CD8-positive, alpha-beta memory T cell (primary cell): ENCODE data around the gene SPOCK1. TPM values are rescaled to one million over a fixed set of nuclear protein-coding genes. Genes with fewer than 3 reads are reported as not detected.

ENCODE experiments used
- CTCF ChIA-PET: fragments of 350-600 bp; sonication (Branson Sonifier 250); formaldehyde crosslinking; loops from one replicate; lab custom pipeline; 2021; ENCODE audit warnings: antibody characterized with exemption; lab: Charles Lee
- POLR2A ChIA-PET: fragments of 350-600 bp; sonication (Branson Sonifier 250); formaldehyde crosslinking; loops from one replicate; lab custom pipeline; 2021; ENCODE audit warnings: antibody characterized with exemption; lab: Charles Lee
- DNase-seq, 5 donors: peaks; one replicate each; pipeline versions ENCODE4 v3.0.0 to v3.0.0-alpha.2; 2020 to 2022; ENCODE audit warnings: mixed read lengths in 1 of 5
- H3K27ac ChIP-seq: one replicate; pipeline ENCODE4 v1.7.0; 2013; ENCODE audit warnings: low read depth, mild to moderate bottlenecking, low read length, moderate library complexity
- H3K27me3 ChIP-seq: 2 replicates; pipeline ENCODE4 v1.7.0; 2013; ENCODE audit warnings: low read length, mild to moderate bottlenecking; ENCODE audit not compliant: insufficient read depth, poor library complexity, severe bottlenecking
- H3K36me3 ChIP-seq: 2 replicates; pipeline ENCODE4 v1.7.0; 2013; ENCODE audit warnings: mild to moderate bottlenecking, low read length, moderate library complexity; ENCODE audit not compliant: insufficient read depth
- H3K4me1 ChIP-seq: 2 replicates; pipeline ENCODE4 v1.7.0; 2013; ENCODE audit warnings: mild to moderate bottlenecking, low read length, moderate library complexity; ENCODE audit not compliant: insufficient read depth
- H3K4me3 ChIP-seq: 2 replicates; pipeline ENCODE4 v1.7.0; 2013; ENCODE audit warnings: mild to moderate bottlenecking, low read length
- H3K9me3 ChIP-seq: 2 replicates; pipeline ENCODE4 v1.7.0; 2013; ENCODE audit warnings: mild to moderate bottlenecking, low read length
- H3K27ac Mint-ChIP-seq, 8 donors: one replicate each; pipeline ENCODE4 v1.8.0; 2020 to 2021; ENCODE audit warnings: mixed read lengths in 8 of 8, mild to moderate bottlenecking in 6 of 8, inconsistent platforms in 3 of 8, moderate library complexity in 3 of 8
- H3K27me3 Mint-ChIP-seq, 2 donors: one replicate each; pipeline ENCODE4 v1.8.0; 2020 to 2021; ENCODE audit warnings: mixed read lengths in 2 of 2, mild to moderate bottlenecking in 1 of 2, moderate library complexity in 1 of 2
- H3K36me3 Mint-ChIP-seq, 3 donors: one replicate each; pipeline ENCODE4 v1.8.0; 2020 to 2021; ENCODE audit warnings: mixed read lengths in 3 of 3, inconsistent platforms in 1 of 3, mild to moderate bottlenecking in 1 of 3
- H3K4me1 Mint-ChIP-seq, 3 donors: one replicate each; pipeline ENCODE4 v1.8.0; 2020 to 2021; ENCODE audit warnings: mixed read lengths in 3 of 3, inconsistent platforms in 1 of 3, mild to moderate bottlenecking in 1 of 3
- H3K4me3 Mint-ChIP-seq, 7 donors: one replicate each; pipeline ENCODE4 v1.8.0; 2020 to 2021; ENCODE audit warnings: mixed read lengths in 7 of 7, mild to moderate bottlenecking in 6 of 7, moderate library complexity in 4 of 7, inconsistent platforms in 2 of 7
- H3K9me3 Mint-ChIP-seq, 5 donors: one replicate each; pipeline ENCODE4 v1.8.0; 2020 to 2022; ENCODE audit warnings: mixed read lengths in 5 of 5, mild to moderate bottlenecking in 3 of 5, moderate library complexity in 2 of 5, inconsistent platforms in 1 of 5
- polyA plus RNA-seq: library from polyadenylated mRNA; unstranded; fragments of 300-500 nt; fragmentation: Illumina TruSeq; gene quantifications from one replicate; pipeline ENCODE4 v1.2.3, GENCODE V29; 2021
- total RNA-seq, 2 experiments: library from RNA; stranded (reverse); gene quantifications; one replicate each; pipeline ENCODE4 v1.2.3, GENCODE V29; 2021

SPOCK1 gene
- total and polyA plus RNA-seq, 3 experiments from 2014 or later, result not detected

DNA sequence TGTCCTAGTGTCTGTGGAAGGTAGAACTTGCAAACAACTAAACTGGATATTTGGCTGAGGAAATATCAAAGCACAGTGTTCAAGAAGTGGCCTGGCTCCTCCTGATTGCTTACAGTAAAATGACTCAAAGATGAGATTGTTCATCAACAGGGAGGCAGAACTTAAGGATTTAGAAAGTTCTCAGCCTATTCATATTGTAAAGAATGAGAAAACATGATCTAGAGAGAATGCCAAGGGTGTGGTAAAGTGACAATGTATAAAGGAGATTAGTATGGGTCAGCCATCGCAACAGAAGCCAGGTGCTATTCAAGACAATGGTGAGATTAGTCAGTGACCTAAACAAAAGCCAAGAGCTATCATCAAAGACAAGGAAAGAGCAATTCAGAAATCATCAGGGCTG, 372.3 kb downstream of the SPOCK1 start:
- H3K36me3 Mint-ChIP-seq, result no peaks in the 10 kb centered on the region
- ChIA-PET CTCF (no interaction called here), POLR2A (no interaction called here)
- H3K27me3 Mint-ChIP-seq, result peaks cover 0 to 14% of the 10 kb centered on the region in 2 donors
- no peak for DNase-seq
- no peak overlapping the region for H3K4me3 ChIP-seq
- H3K9me3 Mint-ChIP-seq, result peaks cover 0 to 4% (median 2%) of the 10 kb centered on the region in 5 donors
- no peaks in the 10 kb centered on the region for H3K36me3 ChIP-seq
- no peaks in the 10 kb centered on the region for H3K9me3 ChIP-seq
- peak overlapping the region in 1 of 7 donors; percentile 46 for H3K4me3 Mint-ChIP-seq
- no peak overlapping the region for H3K27ac ChIP-seq
- no peak overlapping the region for H3K27ac Mint-ChIP-seq
- H3K4me1 Mint-ChIP-seq, result no peaks in the 10 kb centered on the region
- no peaks in the 10 kb centered on the region for H3K27me3 ChIP-seq
- H3K4me1 ChIP-seq, result no peaks in the 10 kb centered on the region

DNA sequence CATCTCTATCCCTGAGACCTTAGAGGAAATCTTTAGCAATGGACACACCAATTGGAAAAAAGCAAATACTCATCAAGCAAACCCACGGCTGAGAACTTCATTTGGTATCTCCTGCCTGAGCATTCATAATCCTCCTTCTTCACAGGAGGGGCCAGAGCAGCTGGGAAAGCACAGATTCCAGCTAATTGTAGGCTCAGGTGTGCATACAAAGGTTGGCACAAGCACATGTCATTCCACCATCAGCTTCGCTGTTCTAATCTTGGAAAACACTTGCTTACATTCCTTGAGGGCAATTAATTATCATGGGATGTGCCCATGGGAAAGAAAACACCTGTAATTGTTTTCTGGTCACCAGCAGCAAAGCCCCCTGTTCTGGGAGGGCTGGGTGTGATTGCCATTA, 376.6 kb downstream of the SPOCK1 start:
- H3K9me3 ChIP-seq, result no peaks in the 10 kb centered on the region
- Mint-ChIP-seq H3K36me3 (no peaks in the 10 kb centered on the region), H3K9me3 (peaks cover 0 to 4% (median 0%) of the 10 kb centered on the region in 5 donors), H3K27me3 (peaks cover 0 to 4% of the 10 kb centered on the region in 2 donors), H3K4me1 (no peaks in the 10 kb centered on the region), H3K4me3 (no peak overlapping the region), H3K27ac (no peak overlapping the region)
- H3K4me3 ChIP-seq, result no peak overlapping the region
- no peaks in the 10 kb centered on the region for H3K27me3 ChIP-seq
- H3K4me1 ChIP-seq, result no peaks in the 10 kb centered on the region
- CTCF ChIA-PET, result no interaction called here
- POLR2A ChIA-PET, result no interaction called here
- no peaks in the 10 kb centered on the region for H3K36me3 ChIP-seq
- H3K27ac ChIP-seq, result no peak overlapping the region
- no peak for DNase-seq

DNA sequence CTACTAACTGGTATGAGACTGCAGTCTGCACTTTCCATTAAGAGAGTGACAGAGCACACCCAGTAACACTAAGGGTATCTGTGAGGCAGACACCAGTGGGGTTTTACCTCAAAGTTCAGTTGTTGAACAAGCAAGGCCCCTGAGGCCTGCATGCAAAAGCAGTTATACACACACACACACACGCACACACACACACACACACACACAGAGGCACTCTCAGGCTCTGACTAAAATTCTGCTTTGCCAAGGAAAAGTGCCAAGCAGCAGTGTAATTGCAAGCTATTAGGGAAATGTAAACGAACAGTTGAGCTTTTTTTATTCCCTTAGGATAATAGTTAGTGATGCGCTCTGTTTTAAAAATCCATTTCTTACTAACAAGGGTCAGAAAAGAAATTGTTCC, 377.1 kb downstream of the SPOCK1 start:
- DNase-seq, result no peak
- Histone ChIP-seq H3K27ac (no peak overlapping the region), H3K36me3 (no peaks in the 10 kb centered on the region), H3K27me3 (no peaks in the 10 kb centered on the region), H3K4me3 (no peak overlapping the region), H3K9me3 (no peaks in the 10 kb centered on the region), H3K4me1 (no peaks in the 10 kb centered on the region)
- CTCF ChIA-PET, result no interaction called here
- Mint-ChIP-seq H3K36me3 (no peaks in the 10 kb centered on the region), H3K4me1 (no peaks in the 10 kb centered on the region), H3K27ac (no peak overlapping the region), H3K9me3 (peaks cover 0 to 4% (median 0%) of the 10 kb centered on the region in 5 donors), H3K27me3 (peaks cover 1 to 7% of the 10 kb centered on the region in 2 donors), H3K4me3 (no peak overlapping the region)
- POLR2A ChIA-PET, result no interaction called here

DNA sequence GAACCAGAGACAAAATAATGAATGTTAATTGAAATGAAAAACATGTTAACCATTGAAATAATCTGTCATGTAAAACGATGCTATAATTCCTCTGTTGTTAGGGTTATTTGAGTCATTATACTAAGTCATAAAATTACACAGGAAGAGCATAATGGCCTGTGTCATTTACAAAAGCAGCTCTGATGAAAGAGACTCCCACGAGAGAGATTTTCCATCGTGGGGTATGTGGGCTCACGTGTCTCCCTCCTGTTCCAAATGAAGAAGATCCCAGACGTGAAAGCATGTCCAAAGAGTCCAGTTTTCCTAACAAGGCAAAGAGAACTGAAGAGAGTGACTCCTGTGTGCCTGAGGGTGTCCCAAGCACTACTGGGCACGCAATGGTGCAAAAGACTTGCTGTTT, 379.8 kb downstream of the SPOCK1 start:
- no peaks in the 10 kb centered on the region for H3K9me3 ChIP-seq
- Mint-ChIP-seq H3K27ac (no peak overlapping the region), H3K27me3 (peaks cover 6 to 12% of the 10 kb centered on the region in 2 donors), H3K4me1 (no peaks in the 10 kb centered on the region), H3K4me3 (no peak overlapping the region), H3K9me3 (peaks cover 0 to 4% (median 2%) of the 10 kb centered on the region in 5 donors), H3K36me3 (no peaks in the 10 kb centered on the region)
- ChIA-PET POLR2A (no interaction called here), CTCF (no interaction called here)
- DNase-seq, result no peak
- no peaks in the 10 kb centered on the region for H3K27me3 ChIP-seq
- no peaks in the 10 kb centered on the region for H3K4me1 ChIP-seq
- no peaks in the 10 kb centered on the region for H3K36me3 ChIP-seq
- no peak overlapping the region for H3K4me3 ChIP-seq
- no peak overlapping the region for H3K27ac ChIP-seq

DNA sequence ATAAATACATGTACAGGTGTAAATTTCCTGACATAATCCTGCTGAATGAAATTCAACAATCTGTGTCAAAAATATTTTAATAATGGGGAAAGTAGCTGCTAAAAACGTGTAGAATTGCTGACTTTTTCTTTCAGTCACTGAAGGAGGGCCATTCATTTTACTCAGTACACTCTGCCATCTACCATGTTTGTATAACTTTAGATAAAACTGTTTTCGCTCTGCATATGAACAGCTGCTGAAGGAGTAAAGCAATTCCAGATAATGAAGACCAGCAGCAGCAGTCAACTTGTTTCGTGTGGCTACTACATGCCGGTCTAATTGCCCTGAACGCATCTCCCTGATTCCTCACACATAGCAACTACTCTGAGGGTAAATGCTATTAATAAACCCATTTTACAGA, 380.5 kb downstream of the SPOCK1 start:
- no peaks in the 10 kb centered on the region for H3K4me1 ChIP-seq
- no peak overlapping the region for H3K27ac ChIP-seq
- Mint-ChIP-seq H3K27me3 (peaks cover 6 to 12% of the 10 kb centered on the region in 2 donors), H3K36me3 (no peaks in the 10 kb centered on the region), H3K9me3 (peaks cover 0 to 4% (median 2%) of the 10 kb centered on the region in 5 donors), H3K4me1 (no peaks in the 10 kb centered on the region), H3K4me3 (no peak overlapping the region), H3K27ac (no peak overlapping the region)
- no peaks in the 10 kb centered on the region for H3K36me3 ChIP-seq
- no peaks in the 10 kb centered on the region for H3K9me3 ChIP-seq
- ChIA-PET CTCF (no interaction called here), POLR2A (no interaction called here)
- no peak overlapping the region for H3K4me3 ChIP-seq
- no peaks in the 10 kb centered on the region for H3K27me3 ChIP-seq
- DNase-seq, result no peak

DNA sequence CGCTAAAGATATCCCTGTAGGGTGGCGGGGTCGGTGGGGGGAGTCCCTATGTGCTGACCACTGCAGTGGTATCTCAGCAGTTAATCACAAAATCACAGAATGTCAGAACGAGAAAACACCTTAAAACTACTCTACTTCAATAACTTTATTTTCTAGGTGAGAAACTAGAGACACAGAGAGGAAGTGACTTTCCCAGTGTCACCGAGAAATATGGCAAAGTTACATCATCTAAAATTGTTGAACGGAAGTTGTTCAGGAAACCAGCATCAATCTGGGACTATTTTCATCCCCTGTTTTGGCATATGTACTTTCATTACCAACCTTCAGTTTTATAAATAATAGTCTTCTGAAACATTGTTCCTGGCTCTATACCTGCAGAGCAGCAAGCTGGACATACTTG, 384.0 kb downstream of the SPOCK1 start:
- peaks cover 0 to 4% (median 2%) of the 10 kb centered on the region in 5 donors for H3K9me3 Mint-ChIP-seq
- no peaks in the 10 kb centered on the region for H3K4me1 Mint-ChIP-seq
- H3K4me3 Mint-ChIP-seq, result no peak overlapping the region

DNA sequence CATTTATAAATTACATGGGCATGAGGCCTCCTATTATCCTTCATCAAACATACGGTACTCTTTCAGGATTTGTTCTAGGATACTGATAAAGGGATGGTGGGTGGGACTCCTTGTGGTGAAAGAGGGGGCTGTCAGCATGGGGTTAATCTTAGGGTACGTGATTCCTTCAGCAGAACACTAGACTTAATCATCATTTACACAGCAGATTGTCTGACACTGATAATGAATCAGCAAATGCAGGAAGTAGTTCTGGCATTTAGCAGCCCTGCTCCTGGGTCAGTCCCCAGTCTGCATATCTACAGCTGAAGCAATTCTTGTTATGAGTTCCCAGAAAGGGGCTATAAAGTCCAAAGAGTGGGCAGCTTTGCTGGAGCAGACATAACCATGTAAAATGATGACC, 384.6 kb downstream of the SPOCK1 start:
- H3K27me3 ChIP-seq, result no peaks in the 10 kb centered on the region
- no peaks in the 10 kb centered on the region for H3K36me3 Mint-ChIP-seq
- peaks cover 7 to 14% of the 10 kb centered on the region in 2 donors for H3K27me3 Mint-ChIP-seq
- no peaks in the 10 kb centered on the region for H3K9me3 ChIP-seq
- no peak overlapping the region for H3K4me3 Mint-ChIP-seq
- no peaks in the 10 kb centered on the region for H3K36me3 ChIP-seq
- ChIA-PET POLR2A (no interaction called here), CTCF (no interaction called here)
- H3K27ac ChIP-seq, result no peak overlapping the region
- H3K4me1 ChIP-seq, result no peaks in the 10 kb centered on the region
- no peak overlapping the region for H3K4me3 ChIP-seq
- no peaks in the 10 kb centered on the region for H3K4me1 Mint-ChIP-seq
- H3K9me3 Mint-ChIP-seq, result peaks cover 0 to 4% (median 2%) of the 10 kb centered on the region in 5 donors
- DNase-seq, result no peak
- no peak overlapping the region for H3K27ac Mint-ChIP-seq

More for the DNA sequence above, 384.0 kb downstream of the SPOCK1 start:
- no peak for DNase-seq
- H3K4me3 ChIP-seq, result no peak overlapping the region
- no peaks in the 10 kb centered on the region for H3K36me3 ChIP-seq
- ChIA-PET POLR2A (no interaction called here), CTCF (no interaction called here)
- H3K4me1 ChIP-seq, result no peaks in the 10 kb centered on the region
- Mint-ChIP-seq H3K27me3 (peaks cover 7 to 15% of the 10 kb centered on the region in 2 donors), H3K27ac (no peak overlapping the region), H3K36me3 (no peaks in the 10 kb centered on the region)
- H3K27ac ChIP-seq, result no peak overlapping the region
- no peaks in the 10 kb centered on the region for H3K27me3 ChIP-seq
- no peaks in the 10 kb centered on the region for H3K9me3 ChIP-seq

DNA sequence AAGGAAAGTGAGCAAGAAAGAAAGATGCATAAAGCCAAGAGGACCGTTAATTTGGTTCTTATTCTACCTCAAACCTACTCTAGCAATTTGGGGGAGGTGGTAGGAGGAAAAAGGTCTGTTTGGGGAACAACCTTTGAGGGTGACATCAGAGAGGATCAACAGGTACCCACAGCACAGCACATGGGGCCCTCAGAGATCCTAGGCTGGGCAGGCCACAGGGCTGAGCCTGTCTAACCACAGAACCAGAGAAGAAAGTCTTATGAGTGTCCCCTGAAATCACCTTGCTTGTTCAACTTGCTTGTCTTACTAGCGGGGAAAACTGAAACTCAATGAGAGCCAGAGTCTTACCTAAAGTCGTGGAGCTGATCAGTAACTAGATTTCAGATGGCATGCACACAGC, 385.2 kb downstream of the SPOCK1 start:
- ChIA-PET CTCF (no interaction called here), POLR2A (no interaction called here)
- no peak overlapping the region for H3K27ac Mint-ChIP-seq
- peaks cover 0 to 3% (median 2%) of the 10 kb centered on the region in 5 donors for H3K9me3 Mint-ChIP-seq
- H3K4me1 Mint-ChIP-seq, result no peaks in the 10 kb centered on the region
- Histone ChIP-seq H3K4me1 (no peaks in the 10 kb centered on the region), H3K27ac (no peak overlapping the region), H3K27me3 (no peaks in the 10 kb centered on the region), H3K36me3 (no peaks in the 10 kb centered on the region), H3K4me3 (no peak overlapping the region), H3K9me3 (no peaks in the 10 kb centered on the region)
- no peak for DNase-seq
- no peaks in the 10 kb centered on the region for H3K36me3 Mint-ChIP-seq
- peaks cover 7 to 11% of the 10 kb centered on the region in 2 donors for H3K27me3 Mint-ChIP-seq
- H3K4me3 Mint-ChIP-seq, result no peak overlapping the region

DNA sequence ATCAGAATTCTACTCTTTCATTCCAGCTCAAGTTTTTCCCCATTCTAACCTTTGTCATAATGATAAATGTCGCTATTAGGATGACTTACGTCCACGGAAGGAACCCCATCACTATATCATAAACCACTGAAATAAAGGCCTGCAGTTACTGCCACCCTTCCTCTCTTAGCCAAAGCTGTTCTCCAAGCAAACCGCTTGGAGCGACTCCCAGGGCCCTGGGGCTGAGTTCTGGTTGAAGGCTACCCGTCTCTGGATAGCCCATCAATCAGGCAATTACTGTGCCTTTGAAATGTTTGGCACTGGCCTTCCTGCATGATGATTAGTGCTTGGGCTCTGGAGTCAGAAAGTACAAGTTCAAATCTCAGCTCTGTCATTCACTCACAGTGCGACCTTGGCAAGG, 386.0 kb downstream of the SPOCK1 start:
- H3K27me3 ChIP-seq, result no peaks in the 10 kb centered on the region
- no peaks in the 10 kb centered on the region for H3K36me3 Mint-ChIP-seq
- peaks cover 7 to 11% of the 10 kb centered on the region in 2 donors for H3K27me3 Mint-ChIP-seq
- no peak overlapping the region for H3K27ac ChIP-seq
- no peaks in the 10 kb centered on the region for H3K36me3 ChIP-seq
- H3K4me3 ChIP-seq, result no peak overlapping the region
- no peak overlapping the region for H3K4me3 Mint-ChIP-seq
- no peak overlapping the region for H3K27ac Mint-ChIP-seq
- H3K9me3 Mint-ChIP-seq, result peaks cover 0 to 3% (median 0%) of the 10 kb centered on the region in 5 donors
- POLR2A ChIA-PET, result no interaction called here
- no peaks in the 10 kb centered on the region for H3K4me1 ChIP-seq
- no peak for DNase-seq
- no peaks in the 10 kb centered on the region for H3K4me1 Mint-ChIP-seq
- H3K9me3 ChIP-seq, result no peaks in the 10 kb centered on the region
- CTCF ChIA-PET, result no interaction called here
